GM21381 (cell line): ENCODE data around the gene KCNIP2.
A peak's percentile ranks its signal among the peaks of the same experiment; 100 is the strongest.

Source experiments
- ATAC-seq: cut with Tn5 transposase; IDR thresholded peaks from one replicate; pipeline ENCODE4 v1.9.1; 2021; ENCODE audit warnings: mild to moderate bottlenecking, moderate library complexity; ENCODE audit not compliant: unreplicated experiment

KCNIP2 gene

GRCh38 chr10:101851411-101852116, 8.0 kb upstream of the KCNIP2 start:
- ATAC-seq = no peak

DNA sequence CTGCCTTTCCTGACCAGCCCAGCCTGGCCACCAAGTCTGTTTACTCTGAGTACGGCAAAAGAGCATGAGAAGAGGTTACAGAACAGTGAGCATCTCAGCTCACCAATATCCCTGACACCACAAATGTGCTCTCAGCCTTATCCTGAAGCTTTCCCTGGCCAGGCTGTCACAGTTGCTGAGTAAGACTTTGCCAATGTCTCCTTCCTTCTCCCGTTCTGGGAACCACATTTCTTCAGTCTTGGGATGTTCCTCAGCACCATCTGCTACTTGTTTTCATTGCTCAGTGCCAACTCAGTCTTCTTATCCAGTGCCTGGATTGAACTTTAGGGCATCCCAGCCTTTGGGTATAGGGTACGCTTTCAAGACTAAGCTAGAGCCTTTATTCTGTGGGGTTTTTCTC, 7.1 kb upstream of the KCNIP2 start:
- ATAC-seq = no peak

DNA sequence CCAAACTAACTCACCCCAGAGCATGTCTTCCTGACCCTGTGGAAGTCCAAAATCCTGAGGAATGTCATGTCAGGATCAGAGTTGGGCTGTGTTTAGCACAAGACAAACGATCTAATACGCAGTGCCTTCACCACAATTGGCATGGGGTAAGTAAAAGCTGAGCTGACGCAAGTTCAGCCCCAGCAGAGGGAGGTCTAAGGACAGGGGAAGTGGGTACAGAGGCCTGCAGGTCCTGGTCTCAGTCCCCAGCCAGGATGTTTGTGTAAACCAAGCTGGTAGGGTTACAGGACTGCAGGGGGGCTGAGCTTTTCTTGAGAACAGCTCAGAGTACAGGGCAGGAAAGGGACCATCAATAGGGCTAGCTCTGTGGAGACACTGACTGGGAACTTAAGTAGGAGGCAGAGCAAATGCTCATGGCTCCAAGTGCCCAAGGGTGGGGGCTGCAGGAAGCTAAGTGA, 5.3 kb upstream of the KCNIP2 start:
- ATAC-seq = no peak

DNA sequence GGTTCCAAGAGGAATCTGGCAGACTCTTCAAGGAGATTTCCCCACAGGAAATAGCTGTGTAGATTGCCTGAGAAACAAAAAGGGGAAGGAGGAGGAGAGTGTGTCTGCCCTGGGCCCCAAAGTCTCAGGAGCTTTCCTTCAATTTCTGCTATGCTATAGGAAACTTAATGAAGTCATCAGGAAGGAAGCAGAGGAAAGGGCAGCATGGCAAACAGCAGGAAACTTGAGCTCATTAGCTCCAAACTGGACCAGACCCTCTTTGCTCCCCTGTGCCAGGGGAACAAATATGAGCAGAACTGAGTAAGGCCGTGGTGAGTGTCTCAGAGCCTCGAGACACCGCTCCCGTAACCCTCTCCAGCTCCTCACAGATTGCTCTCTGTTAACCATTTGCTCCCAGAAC, 4.8 kb upstream of the KCNIP2 start:
- ATAC-seq = no peak

GRCh38 chr10:101845893-101846292, 2.3 kb upstream of the KCNIP2 start:
- ATAC-seq = no peak

DNA sequence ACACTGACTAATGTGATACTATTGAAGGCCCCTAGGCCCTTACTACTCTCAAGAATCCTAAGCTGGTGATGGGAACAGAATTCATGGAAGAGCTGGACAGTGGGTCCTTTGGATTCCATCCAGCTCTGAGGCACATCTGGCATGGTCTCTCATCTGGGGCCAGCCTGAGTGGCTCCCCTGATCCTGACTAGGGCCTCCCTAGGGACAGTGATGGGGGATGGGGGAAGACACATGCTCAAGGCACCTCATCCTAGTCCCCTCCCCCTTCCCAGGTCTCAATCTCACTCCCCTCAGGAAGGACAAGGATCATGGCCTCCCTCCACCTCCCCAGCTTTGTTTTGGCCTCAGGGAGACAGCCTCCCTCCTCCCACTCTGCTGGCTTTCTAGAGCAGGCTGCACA, 1.8 kb downstream of the KCNIP2 start:
- ATAC-seq = no peak

DNA sequence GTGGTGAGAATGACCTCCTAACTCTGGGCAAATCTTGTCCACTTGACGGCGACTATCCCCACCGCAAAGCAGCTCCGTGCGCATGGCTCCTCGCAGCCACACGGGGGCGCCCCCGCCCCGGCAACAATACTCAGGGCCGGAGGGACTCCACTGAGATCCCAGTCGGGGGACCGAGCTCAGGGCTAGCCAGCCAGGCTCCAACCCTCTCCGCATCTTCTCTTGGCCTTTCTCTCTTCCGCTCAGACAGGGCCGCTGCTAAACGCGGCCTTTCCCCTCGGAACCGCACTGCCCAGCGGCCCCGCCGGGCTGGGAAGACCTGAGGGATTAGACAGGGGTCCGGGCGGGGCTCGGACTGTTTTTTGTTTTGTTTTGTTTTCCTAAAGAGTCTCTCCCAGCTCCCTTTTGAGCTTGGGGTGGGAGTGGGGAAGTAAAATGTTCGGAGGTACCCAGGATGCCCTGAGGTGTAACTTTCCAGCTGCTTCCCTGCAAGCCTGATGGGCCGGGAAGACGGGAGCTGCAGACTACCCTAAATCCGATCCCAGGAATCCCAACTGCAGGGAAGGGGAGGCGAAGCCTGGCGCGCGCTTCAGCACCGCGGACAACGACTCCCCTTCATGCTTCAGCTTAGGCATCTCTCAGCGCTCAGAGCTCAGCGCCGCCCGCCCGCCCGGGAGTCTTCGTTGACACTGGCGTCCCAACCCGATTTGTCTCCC, 2.7 kb downstream of the KCNIP2 start:
- peak; percentile 71 for ATAC-seq

GRCh38 chr10:101840102-101840684, 3.4 kb downstream of the KCNIP2 start:
- no peak for ATAC-seq

- ATAC-seq = peak; percentile 34
These were observed 4.1 kb downstream of the KCNIP2 start for GRCh38 chr10:101839416-101840063.

GRCh38 chr10:101839002-101839401, 4.6 kb downstream of the KCNIP2 start:
- ATAC-seq = no peak

DNA sequence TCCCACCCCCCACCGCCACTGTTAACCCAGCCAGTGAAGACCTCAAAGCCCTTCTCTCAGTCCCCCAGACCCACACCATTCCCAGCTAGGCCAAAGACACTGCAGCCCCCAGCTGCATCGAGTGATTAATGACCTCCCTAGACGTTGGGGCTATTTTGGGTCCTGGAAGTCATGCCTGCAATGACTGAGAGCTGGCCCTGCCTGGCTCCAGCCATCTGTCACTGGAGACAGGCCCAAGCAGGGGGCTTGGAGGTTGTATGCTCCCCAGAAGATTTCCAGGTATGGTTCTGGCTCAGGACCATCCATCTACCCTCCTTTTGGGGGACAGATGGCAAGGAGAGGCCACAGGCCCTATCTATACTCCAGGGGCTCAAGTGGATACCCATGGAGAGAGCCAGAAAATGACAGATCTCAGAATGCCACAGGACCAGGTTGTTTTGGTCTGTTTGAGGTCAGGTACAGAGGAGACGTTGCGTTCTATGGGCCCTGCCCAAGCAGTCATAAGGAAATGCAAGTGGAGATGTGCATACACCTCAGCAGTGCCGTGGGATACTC, 5.1 kb downstream of the KCNIP2 start:
- ATAC-seq = no peak

DNA sequence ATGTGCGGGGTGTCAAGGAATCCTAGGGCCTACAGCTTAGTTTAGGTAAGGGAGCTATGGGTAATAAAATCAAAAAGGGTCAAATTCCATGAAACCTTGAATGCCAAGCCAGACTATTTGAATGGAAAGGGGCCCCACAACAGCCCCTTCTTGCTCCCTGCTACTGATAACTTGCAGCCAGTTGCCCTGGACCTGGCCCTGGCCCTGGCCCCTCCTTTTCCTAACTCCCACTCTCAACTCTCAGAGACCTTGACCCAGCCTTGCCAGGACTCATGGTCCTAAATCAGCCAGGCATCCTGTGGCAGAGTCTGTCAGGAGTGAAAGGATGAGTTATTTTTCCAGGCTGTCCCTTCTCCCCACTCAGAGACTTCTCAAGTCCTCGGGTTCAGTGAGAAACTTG, 5.9 kb downstream of the KCNIP2 start:
- ATAC-seq = no peak

GRCh38 chr10:101835362-101835761, 8.2 kb downstream of the KCNIP2 start:
- ATAC-seq = no peak

DNA sequence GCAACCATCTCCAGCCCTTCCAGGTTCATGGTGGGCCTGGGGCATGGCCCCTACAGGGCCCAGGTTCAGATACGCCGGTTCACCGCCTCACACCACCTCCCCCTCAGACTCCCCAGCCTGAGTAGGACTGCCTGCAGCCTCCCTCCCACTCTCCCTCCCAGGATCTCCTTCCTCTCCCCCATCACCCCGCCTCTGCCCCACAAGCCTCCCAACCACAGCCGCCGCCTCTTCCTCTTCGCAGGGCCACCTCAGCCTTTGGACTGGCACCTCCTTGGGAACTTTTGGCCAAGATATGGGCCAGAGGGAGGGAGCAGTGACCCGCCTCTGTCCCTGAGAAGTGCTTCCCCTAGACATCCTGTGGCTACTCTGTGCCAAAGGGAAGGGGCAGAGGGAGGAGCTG, 9.3 kb downstream of the KCNIP2 start:
- no peak for ATAC-seq

GRCh38 chr10:101833466-101833865, 10.1 kb downstream of the KCNIP2 start:
- ATAC-seq = no peak

GRCh38 chr10:101832325-101832771, 11.3 kb downstream of the KCNIP2 start:
- no peak for ATAC-seq

- ATAC-seq = no peak
These were observed 12.3 kb downstream of the KCNIP2 start for GRCh38 chr10:101831169-101831811.

DNA sequence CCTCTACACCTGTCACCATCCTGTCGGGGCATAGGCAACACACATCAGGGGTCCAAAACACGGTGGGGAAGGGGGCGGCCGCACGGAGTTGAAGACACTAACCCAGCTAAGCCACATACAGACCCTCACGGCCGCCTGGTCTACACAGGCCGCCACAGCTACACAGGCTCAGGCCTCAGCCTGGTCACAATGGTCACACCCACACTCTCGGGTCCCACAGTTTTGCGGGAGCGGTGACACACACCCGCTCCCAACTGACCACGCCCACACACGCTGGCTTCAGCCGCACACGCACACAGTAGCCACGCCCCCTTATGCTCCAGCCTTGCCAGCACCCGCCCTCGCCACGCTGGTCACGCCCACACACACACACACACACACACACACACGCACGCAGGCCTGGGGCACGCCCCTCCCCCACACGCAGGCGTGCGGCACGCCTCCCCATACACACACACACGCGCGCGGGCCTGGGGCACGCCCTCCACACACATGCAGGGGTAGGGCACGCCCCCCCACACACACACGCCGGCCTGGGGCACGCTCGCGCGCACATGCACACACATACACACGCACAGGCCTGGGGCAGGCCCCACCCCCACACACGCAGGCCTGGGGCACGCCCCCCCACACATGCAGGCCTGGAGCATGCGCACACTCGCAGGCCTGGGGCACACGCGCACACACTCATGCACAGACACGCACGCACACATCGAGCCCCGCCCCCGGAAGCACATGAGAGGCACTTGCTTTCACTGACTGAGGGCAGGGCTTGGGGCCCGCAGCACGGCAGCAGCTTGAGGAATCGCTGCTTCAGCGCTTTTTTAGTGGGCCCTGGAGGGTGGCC, 13.1 kb downstream of the KCNIP2 start:
- ATAC-seq = peak; percentile 61

DNA sequence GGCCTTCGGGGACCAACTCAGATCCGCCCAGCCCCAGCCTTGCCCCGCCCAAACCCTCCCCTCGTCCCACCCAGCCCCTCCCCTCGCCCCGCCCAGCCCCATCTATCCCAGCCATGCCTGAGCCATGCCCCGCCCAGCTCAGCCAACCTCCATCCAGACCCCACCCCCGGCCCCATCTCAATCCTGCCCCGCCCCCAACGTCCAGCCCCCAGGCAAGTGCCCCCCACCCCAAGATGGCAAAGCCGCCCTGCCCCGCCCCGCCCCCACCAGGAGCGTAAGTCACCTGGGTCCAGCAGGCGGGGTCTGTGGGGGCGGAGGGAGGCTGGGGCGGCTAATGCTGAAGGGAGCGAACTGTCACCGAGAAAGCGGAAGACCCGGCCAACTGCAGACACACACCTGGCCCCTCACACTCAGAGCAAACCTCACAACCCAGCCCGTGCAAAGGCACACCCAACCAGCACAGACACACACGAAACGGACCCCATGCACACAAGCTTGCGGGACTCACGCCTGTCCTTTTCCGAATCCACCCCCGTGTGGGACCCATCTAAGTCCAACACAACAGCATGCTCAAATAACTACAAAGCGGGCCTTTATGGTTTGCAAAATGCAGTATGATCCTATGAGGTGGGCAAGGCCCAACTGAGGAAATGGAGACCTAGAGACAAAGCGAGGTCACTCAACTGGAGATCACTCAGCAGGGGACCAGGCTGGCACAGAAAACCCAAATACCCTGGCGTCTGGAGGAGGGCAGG, 13.9 kb downstream of the KCNIP2 start:
- no peak for ATAC-seq
